Ishikawa (cell line): Measurements from ENCODE around the gene SFR1.
A peak's percentile ranks its signal among the peaks of the same experiment; 100 is the strongest.

Source experiments
- CEBPB ChIP-seq: IDR thresholded peaks from 2 replicates; pipeline ENCODE4 v1.6.1; 2012
- CREB1 ChIP-seq: IDR thresholded peaks from 2 replicates; pipeline ENCODE4 v1.6.1; 2012; ENCODE audit warnings: low read depth
- EGR1 ChIP-seq: IDR thresholded peaks from 2 replicates; pipeline ENCODE4 v1.6.1; 2012
- EP300 ChIP-seq: IDR thresholded peaks from 2 replicates; pipeline ENCODE4 v1.6.1; 2012; ENCODE audit warnings: borderline replicate concordance
- FOXM1 ChIP-seq: IDR thresholded peaks from 2 replicates; pipeline ENCODE4 v1.6.1; 2012; ENCODE audit warnings: low read depth, borderline replicate concordance
- MAX ChIP-seq: IDR thresholded peaks from 2 replicates; pipeline ENCODE4 v1.6.1; 2012
- NFIC ChIP-seq: IDR thresholded peaks from 2 replicates; pipeline ENCODE4 v1.6.1; 2012
- RAD21 ChIP-seq: IDR thresholded peaks from 2 replicates; pipeline ENCODE4 v1.6.1; 2012; ENCODE audit warnings: low read depth
- REST ChIP-seq: IDR thresholded peaks from 2 replicates; pipeline ENCODE4 v1.6.1; 2012; ENCODE audit warnings: low read depth, mild to moderate bottlenecking
- TAF1 ChIP-seq: IDR thresholded peaks from 2 replicates; pipeline ENCODE4 v1.6.1; 2012; ENCODE audit warnings: low read depth, mild to moderate bottlenecking
- TCF12 ChIP-seq: IDR thresholded peaks from 2 replicates; pipeline ENCODE4 v1.6.1; 2012; ENCODE audit warnings: low read depth
- TEAD4 ChIP-seq: IDR thresholded peaks from 2 replicates; pipeline ENCODE4 v1.6.1; 2012
- USF1 ChIP-seq: IDR thresholded peaks from 2 replicates; pipeline ENCODE4 v1.6.1; 2012
- YY1 ChIP-seq: IDR thresholded peaks from 2 replicates; pipeline ENCODE4 v1.6.1; 2012; ENCODE audit warnings: low read depth
- ZBTB7A ChIP-seq: IDR thresholded peaks from 2 replicates; pipeline ENCODE4 v1.6.1; 2012; ENCODE audit warnings: low read depth

SFR1 gene

GRCh38 chr10:104121485-104122224, at the start of gene SFR1:
SFR1 (plus strand) TSS chr10:104122171; CDS start chr10:104122184, 13 bp downstream.
- TF ChIP-seq RAD21 (peak; percentile 64), TCF12 (peak; percentile 81), ZBTB7A (no peak; the same call in none of the 2 replicates), EP300 (peak; percentile 16; the same call in 1 of the 2 replicates), CREB1 (peak; percentile 34), MAX (peak; percentile 90), EGR1 (0 out of 2 replicates have a peak, but pooled peaks have one; percentile 20), TEAD4 (peak; percentile 76), NFIC (peak; percentile 16; the same call in 1 of the 2 replicates), FOXM1 (peak; percentile 70; the same call in 1 of the 2 replicates), TAF1 (peak; percentile 95), CEBPB (0 out of 2 replicates have a peak, but pooled peaks have one; percentile 23), REST (no peak), YY1 (peak; percentile 89), USF1 (no peak)

GRCh38 chr10:104072786-104073185, 49.2 kb upstream of the SFR1 start:
- TF ChIP-seq MAX (no peak), EP300 (no peak), TEAD4 (no peak), TAF1 (no peak), REST (no peak), CEBPB (no peak), EGR1 (no peak), RAD21 (no peak), YY1 (no peak), CREB1 (no peak), ZBTB7A (no peak), FOXM1 (no peak), TCF12 (no peak), USF1 (no peak), NFIC (no peak)

- TF ChIP-seq NFIC (no peak), TCF12 (no peak), EP300 (no peak), FOXM1 (no peak), MAX (no peak), CEBPB (no peak), YY1 (no peak), TEAD4 (no peak), EGR1 (no peak), ZBTB7A (no peak), CREB1 (no peak), TAF1 (no peak), REST (no peak), RAD21 (no peak), USF1 (no peak)
Measured at GRCh38 chr10:104074505-104074904, 47.5 kb upstream of the SFR1 start.
